Measurements from ENCODE around the gene TGFB1. TPM values are rescaled to one million over a fixed set of nuclear protein-coding genes. Genes with fewer than 3 reads are reported as not detected.

Gene TGFB1
- total and polyA plus RNA-seq, 2 of the 13 experiments (the other 11 are each of a cell fraction or from before 2014, with no cell fraction given), result 4.1 to 5.4 TPM

- TF ChIP-seq, protein P1, sequence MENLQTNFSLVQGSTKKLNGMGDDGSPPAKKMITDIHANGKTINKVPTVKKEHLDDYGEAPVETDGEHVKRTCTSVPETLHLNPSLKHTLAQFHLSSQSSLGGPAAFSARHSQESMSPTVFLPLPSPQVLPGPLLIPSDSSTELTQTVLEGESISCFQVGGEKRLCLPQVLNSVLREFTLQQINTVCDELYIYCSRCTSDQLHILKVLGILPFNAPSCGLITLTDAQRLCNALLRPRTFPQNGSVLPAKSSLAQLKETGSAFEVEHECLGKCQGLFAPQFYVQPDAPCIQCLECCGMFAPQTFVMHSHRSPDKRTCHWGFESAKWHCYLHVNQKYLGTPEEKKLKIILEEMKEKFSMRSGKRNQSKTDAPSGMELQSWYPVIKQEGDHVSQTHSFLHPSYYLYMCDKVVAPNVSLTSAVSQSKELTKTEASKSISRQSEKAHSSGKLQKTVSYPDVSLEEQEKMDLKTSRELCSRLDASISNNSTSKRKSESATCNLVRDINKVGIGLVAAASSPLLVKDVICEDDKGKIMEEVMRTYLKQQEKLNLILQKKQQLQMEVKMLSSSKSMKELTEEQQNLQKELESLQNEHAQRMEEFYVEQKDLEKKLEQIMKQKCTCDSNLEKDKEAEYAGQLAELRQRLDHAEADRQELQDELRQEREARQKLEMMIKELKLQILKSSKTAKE (CRISPR knock-in tag; IDR thresholded peaks at IDR 0.05; ENCODE audit: borderline replicate concordance), result peak; percentile 78; the same call in 1 of the 2 replicates
- TF ChIP-seq HNRNPLL (IDR thresholded peaks at IDR 0.05; ENCODE audit: low read depth, low read length, poor library complexity, severe bottlenecking), result peak; percentile 45
- no peak for TF ChIP-seq ISX (CRISPR knock-in tag; conservative IDR thresholded peaks at IDR 0.05)
- no peak for TF ChIP-seq ZNF468 (CRISPR knock-in tag; IDR thresholded peaks at IDR 0.05)
- 0 out of 2 replicates have a peak, but pooled peaks have one; percentile 60 for TF ChIP-seq NRL (CRISPR knock-in tag; IDR thresholded peaks at IDR 0.05; ENCODE audit: borderline replicate concordance)
- TF ChIP-seq, protein P2, sequence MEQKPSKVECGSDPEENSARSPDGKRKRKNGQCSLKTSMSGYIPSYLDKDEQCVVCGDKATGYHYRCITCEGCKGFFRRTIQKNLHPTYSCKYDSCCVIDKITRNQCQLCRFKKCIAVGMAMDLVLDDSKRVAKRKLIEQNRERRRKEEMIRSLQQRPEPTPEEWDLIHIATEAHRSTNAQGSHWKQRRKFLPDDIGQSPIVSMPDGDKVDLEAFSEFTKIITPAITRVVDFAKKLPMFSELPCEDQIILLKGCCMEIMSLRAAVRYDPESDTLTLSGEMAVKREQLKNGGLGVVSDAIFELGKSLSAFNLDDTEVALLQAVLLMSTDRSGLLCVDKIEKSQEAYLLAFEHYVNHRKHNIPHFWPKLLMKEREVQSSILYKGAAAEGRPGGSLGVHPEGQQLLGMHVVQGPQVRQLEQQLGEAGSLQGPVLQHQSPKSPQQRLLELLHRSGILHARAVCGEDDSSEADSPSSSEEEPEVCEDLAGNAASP (CRISPR knock-in tag; IDR thresholded peaks at IDR 0.05; ENCODE audit: borderline replicate concordance), result peak; percentile 47; the same call in 1 of the 2 replicates
- TF ChIP-seq ZFAT (CRISPR knock-in tag; conservative IDR thresholded peaks at IDR 0.05), result no peak
- no peak for TF ChIP-seq ZNF407 (CRISPR knock-in tag; IDR thresholded peaks at IDR 0.05; ENCODE audit: not compliant biosample characterization)
- no peak for TF ChIP-seq ZNF496 (CRISPR knock-in tag; IDR thresholded peaks at IDR 0.05; ENCODE audit: insufficient replicate concordance)
- no peak for TF ChIP-seq ZNF451 (CRISPR knock-in tag; IDR thresholded peaks at IDR 0.05)
- no peak for TF ChIP-seq CREM (IDR thresholded peaks at IDR 0.05)
- TF ChIP-seq CREM (CRISPR knock-in tag; IDR thresholded peaks at IDR 0.05), result no peak
- TF ChIP-seq, protein P3, sequence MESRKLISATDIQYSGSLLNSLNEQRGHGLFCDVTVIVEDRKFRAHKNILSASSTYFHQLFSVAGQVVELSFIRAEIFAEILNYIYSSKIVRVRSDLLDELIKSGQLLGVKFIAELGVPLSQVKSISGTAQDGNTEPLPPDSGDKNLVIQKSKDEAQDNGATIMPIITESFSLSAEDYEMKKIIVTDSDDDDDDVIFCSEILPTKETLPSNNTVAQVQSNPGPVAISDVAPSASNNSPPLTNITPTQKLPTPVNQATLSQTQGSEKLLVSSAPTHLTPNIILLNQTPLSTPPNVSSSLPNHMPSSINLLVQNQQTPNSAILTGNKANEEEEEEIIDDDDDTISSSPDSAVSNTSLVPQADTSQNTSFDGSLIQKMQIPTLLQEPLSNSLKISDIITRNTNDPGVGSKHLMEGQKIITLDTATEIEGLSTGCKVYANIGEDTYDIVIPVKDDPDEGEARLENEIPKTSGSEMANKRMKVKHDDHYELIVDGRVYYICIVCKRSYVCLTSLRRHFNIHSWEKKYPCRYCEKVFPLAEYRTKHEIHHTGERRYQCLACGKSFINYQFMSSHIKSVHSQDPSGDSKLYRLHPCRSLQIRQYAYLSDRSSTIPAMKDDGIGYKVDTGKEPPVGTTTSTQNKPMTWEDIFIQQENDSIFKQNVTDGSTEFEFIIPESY (CRISPR knock-in tag; IDR thresholded peaks at IDR 0.05), result no peak; the same call in 1 of the 2 replicates
Observed at GRCh38 chr19:41323430-41324125, 30.1 kb downstream of the TGFB1 start (continued).

All from HepG2 (cell line).